ENCODE measurements around the gene LY9.

Gene LY9

DNA sequence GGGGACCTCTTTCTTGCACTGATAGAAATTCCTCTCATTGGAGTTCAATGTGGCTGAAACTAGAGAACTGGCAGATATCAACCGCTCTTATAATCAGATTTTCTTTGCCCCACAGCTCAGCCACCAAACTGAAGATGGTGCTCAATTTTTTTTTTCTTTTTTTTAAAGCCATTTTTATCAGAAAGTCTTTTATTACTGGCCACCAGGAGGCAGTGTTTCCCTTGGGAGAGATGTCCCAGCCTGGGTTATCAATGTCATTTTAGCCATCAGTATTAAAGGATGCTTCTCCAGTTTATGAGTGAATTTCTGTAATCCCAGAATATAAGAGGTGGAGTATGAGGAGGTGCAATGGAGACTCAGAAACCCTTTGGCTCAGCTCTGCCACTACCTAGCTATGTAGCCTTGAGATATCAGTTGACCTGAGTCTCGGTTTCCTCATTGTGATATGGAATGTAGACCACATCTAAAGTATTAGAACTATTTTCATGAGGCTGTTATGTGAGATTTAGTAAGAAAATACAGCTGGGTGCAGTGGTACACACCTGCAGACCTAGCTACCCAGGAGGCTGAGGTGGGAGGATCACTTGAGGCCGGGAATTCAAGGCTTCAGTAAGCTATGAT is 39.1 kb downstream of the LY9 start:
- Histone ChIP-seq H3K4me1 (ENCODE audit: control insufficient read depth, low read length) (peaks cover 19% of the 10 kb centered on the region), H3K27ac (ENCODE audit: low read depth, low read length) (no peak overlapping the region), H3K27me3 (ENCODE audit: control insufficient read depth, low read length) (peaks cover 3% of the 10 kb centered on the region), H3K4me2 (ENCODE audit: low read length) (no peak overlapping the region), H4K20me1 (ENCODE audit: control insufficient read depth, insufficient read depth, low read depth, low read length) (no peaks in the 10 kb centered on the region), H3K9me3 (ENCODE audit: control insufficient read depth, insufficient read depth, low read length) (no peaks in the 10 kb centered on the region), H3K36me3 (ENCODE audit: control insufficient read depth, low read length) (no peaks in the 10 kb centered on the region), H3K4me3 (ENCODE audit: low read length) (no peak overlapping the region), H3F3A (ENCODE audit: control insufficient read depth, insufficient read depth) (peaks cover 3% of the 10 kb centered on the region; the same call in 1 of the 2 replicates), H3K79me2 (ENCODE audit: control insufficient read depth, low read length) (no peaks in the 10 kb centered on the region), H3K9me2 (replicated peaks; ENCODE audit: control insufficient read depth, low read length) (no peaks in the 10 kb centered on the region)
- TF ChIP-seq, protein P1, sequence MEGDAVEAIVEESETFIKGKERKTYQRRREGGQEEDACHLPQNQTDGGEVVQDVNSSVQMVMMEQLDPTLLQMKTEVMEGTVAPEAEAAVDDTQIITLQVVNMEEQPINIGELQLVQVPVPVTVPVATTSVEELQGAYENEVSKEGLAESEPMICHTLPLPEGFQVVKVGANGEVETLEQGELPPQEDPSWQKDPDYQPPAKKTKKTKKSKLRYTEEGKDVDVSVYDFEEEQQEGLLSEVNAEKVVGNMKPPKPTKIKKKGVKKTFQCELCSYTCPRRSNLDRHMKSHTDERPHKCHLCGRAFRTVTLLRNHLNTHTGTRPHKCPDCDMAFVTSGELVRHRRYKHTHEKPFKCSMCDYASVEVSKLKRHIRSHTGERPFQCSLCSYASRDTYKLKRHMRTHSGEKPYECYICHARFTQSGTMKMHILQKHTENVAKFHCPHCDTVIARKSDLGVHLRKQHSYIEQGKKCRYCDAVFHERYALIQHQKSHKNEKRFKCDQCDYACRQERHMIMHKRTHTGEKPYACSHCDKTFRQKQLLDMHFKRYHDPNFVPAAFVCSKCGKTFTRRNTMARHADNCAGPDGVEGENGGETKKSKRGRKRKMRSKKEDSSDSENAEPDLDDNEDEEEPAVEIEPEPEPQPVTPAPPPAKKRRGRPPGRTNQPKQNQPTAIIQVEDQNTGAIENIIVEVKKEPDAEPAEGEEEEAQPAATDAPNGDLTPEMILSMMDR (IDR thresholded peaks at IDR 0.05; ENCODE audit: low read depth, low read length, poor library complexity, severe bottlenecking), result peak; percentile 59
- no peak for TF ChIP-seq EZH2phosphoT487 (IDR thresholded peaks at IDR 0.05; ENCODE audit: borderline replicate concordance, low read length)

DNA sequence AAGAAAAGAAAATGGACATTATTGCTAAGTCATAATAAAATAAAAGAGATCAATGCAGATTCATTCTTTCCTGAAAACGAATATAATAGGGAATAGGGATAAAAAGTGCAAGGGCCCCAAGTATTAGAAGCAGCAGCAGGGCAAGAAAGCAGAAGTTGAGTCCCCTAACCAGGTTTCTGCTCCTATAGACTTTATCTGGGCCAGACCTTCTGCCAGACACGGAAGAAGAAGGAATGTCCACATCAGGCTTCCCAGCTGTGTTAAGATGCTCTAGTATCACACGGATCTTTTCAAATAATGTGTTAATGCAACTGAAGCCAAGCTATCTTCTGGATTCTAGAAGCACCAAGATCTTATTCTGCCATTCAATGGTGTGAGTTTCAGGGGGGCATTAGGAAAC is 39.8 kb downstream of the LY9 start:
- peaks cover 19% of the 10 kb centered on the region for H3K4me1 ChIP-seq (ENCODE audit: control insufficient read depth, low read length)
- H3F3A ChIP-seq (ENCODE audit: control insufficient read depth, insufficient read depth), result peaks cover 3% of the 10 kb centered on the region; the same call in 1 of the 2 replicates
- no peak overlapping the region for H3K4me2 ChIP-seq (ENCODE audit: low read length)
- no peak overlapping the region for H3K4me3 ChIP-seq (ENCODE audit: low read length)
- no peaks in the 10 kb centered on the region; the same call in 1 of the 2 replicates for H3K27me3 ChIP-seq (ENCODE audit: control insufficient read depth, low read length)
- no peaks in the 10 kb centered on the region for H3K9me2 ChIP-seq (replicated peaks; ENCODE audit: control insufficient read depth, low read length)
- no peak for TF ChIP-seq EZH2phosphoT487 (IDR thresholded peaks at IDR 0.05; ENCODE audit: borderline replicate concordance, low read length)
- TF ChIP-seq, protein P1 (IDR thresholded peaks at IDR 0.05; ENCODE audit: low read depth, low read length, poor library complexity, severe bottlenecking), result no peak
- no peaks in the 10 kb centered on the region for H3K9me3 ChIP-seq (ENCODE audit: control insufficient read depth, insufficient read depth, low read length)
- no peaks in the 10 kb centered on the region for H4K20me1 ChIP-seq (ENCODE audit: control insufficient read depth, insufficient read depth, low read depth, low read length)
- H3K79me2 ChIP-seq (ENCODE audit: control insufficient read depth, low read length), result no peaks in the 10 kb centered on the region
- no peak overlapping the region for H3K27ac ChIP-seq (ENCODE audit: low read depth, low read length)
- no peaks in the 10 kb centered on the region for H3K36me3 ChIP-seq (ENCODE audit: control insufficient read depth, low read length)

- Histone ChIP-seq H3K36me3 (ENCODE audit: control insufficient read depth, low read length) (no peaks in the 10 kb centered on the region), H3K9me3 (ENCODE audit: control insufficient read depth, insufficient read depth, low read length) (no peaks in the 10 kb centered on the region), H3K4me2 (ENCODE audit: low read length) (no peak overlapping the region), H3K79me2 (ENCODE audit: control insufficient read depth, low read length) (no peaks in the 10 kb centered on the region), H3K27ac (ENCODE audit: low read depth, low read length) (no peak overlapping the region), H3K4me3 (ENCODE audit: low read length) (no peak overlapping the region), H3K4me1 (ENCODE audit: control insufficient read depth, low read length) (peaks cover 19% of the 10 kb centered on the region), H3F3A (ENCODE audit: control insufficient read depth, insufficient read depth) (peaks cover 3% of the 10 kb centered on the region; the same call in 1 of the 2 replicates), H3K27me3 (ENCODE audit: control insufficient read depth, low read length) (no peaks in the 10 kb centered on the region), H3K9me2 (replicated peaks; ENCODE audit: control insufficient read depth, low read length) (no peaks in the 10 kb centered on the region), H4K20me1 (ENCODE audit: control insufficient read depth, insufficient read depth, low read depth, low read length) (no peaks in the 10 kb centered on the region)
- TF ChIP-seq, protein P1 (IDR thresholded peaks at IDR 0.05; ENCODE audit: low read depth, low read length, poor library complexity, severe bottlenecking), result no peak
- no peak for TF ChIP-seq EZH2phosphoT487 (IDR thresholded peaks at IDR 0.05; ENCODE audit: borderline replicate concordance, low read length)
These were observed 40.6 kb downstream of the LY9 start for GRCh38 chr1:160836561-160836960.
